ENCODE data around the gene RETSAT. TPM values are rescaled to one million over a fixed set of nuclear protein-coding genes. Genes with fewer than 3 reads are reported as not detected.
"Not testable (repeated sequence)": the region's sequence is repeated elsewhere in the genome, so short reads cannot be mapped to it uniquely, and the experiment has no call there.

The RETSAT gene
- total RNA-seq, 1 donor from 2014 or later: 34.1 TPM

- Mint-ChIP-seq H3K9me3 (ENCODE audit: unreplicated experiment) (no peaks in the 10 kb centered on the region), H3K27ac (ENCODE audit: unreplicated experiment) (peak overlapping the region; percentile 97), H3K4me3 (ENCODE audit: unreplicated experiment) (peak overlapping the region; percentile 94), H3K36me3 (ENCODE audit: unreplicated experiment) (peaks cover 24% of the 10 kb centered on the region), H3K27me3 (ENCODE audit: unreplicated experiment) (no peaks in the 10 kb centered on the region), H3K4me1 (ENCODE audit: unreplicated experiment) (peaks cover 38% of the 10 kb centered on the region)
- no peak for TF ChIP-seq CTCF (IDR thresholded peaks at IDR 0.05)
- no peak for DNase-seq (ENCODE audit: extremely low spot score, unreplicated experiment)
Observed at GRCh38 chr2:85327160-85327821, 27.0 kb downstream of the RETSAT start.

- no peaks in the 10 kb centered on the region for H3K9me3 Mint-ChIP-seq (ENCODE audit: unreplicated experiment)
- peak overlapping the region; percentile 94 for H3K4me3 Mint-ChIP-seq (ENCODE audit: unreplicated experiment)
- no peaks in the 10 kb centered on the region for H3K27me3 Mint-ChIP-seq (ENCODE audit: unreplicated experiment)
- peaks cover 38% of the 10 kb centered on the region for H3K4me1 Mint-ChIP-seq (ENCODE audit: unreplicated experiment)
- TF ChIP-seq CTCF (IDR thresholded peaks at IDR 0.05): no peak
- peaks cover 31% of the 10 kb centered on the region for H3K36me3 Mint-ChIP-seq (ENCODE audit: unreplicated experiment)
- peak overlapping the region; percentile 97 for H3K27ac Mint-ChIP-seq (ENCODE audit: unreplicated experiment)
- no peak for DNase-seq (ENCODE audit: extremely low spot score, unreplicated experiment)
Observed at GRCh38 chr2:85326406-85327159, 27.7 kb downstream of the RETSAT start.

- no peak overlapping the region for H3K27ac Mint-ChIP-seq (ENCODE audit: unreplicated experiment)
- no peak for TF ChIP-seq CTCF (IDR thresholded peaks at IDR 0.05)
Observed at GRCh38 chr2:85325466-85325811, 28.9 kb downstream of the RETSAT start.

GRCh38 chr2:85324639-85325465 is 29.5 kb downstream of the RETSAT start:
- H3K4me1 Mint-ChIP-seq (ENCODE audit: unreplicated experiment): peaks cover 38% of the 10 kb centered on the region
- no peaks in the 10 kb centered on the region for H3K27me3 Mint-ChIP-seq (ENCODE audit: unreplicated experiment)
- TF ChIP-seq CTCF (IDR thresholded peaks at IDR 0.05): no peak
- DNase-seq (ENCODE audit: extremely low spot score, unreplicated experiment): no peak
- H3K27ac Mint-ChIP-seq (ENCODE audit: unreplicated experiment): no peak overlapping the region
- H3K4me3 Mint-ChIP-seq (ENCODE audit: unreplicated experiment): peak overlapping the region; percentile 94
- H3K36me3 Mint-ChIP-seq (ENCODE audit: unreplicated experiment): peaks cover 44% of the 10 kb centered on the region
- no peaks in the 10 kb centered on the region for H3K9me3 Mint-ChIP-seq (ENCODE audit: unreplicated experiment)

More at GRCh38 chr2:85325466-85325811, 28.9 kb downstream of the RETSAT start:
- Mint-ChIP-seq H3K27me3 (ENCODE audit: unreplicated experiment) (no peaks in the 10 kb centered on the region), H3K9me3 (ENCODE audit: unreplicated experiment) (no peaks in the 10 kb centered on the region), H3K4me3 (ENCODE audit: unreplicated experiment) (peak overlapping the region; percentile 94), H3K36me3 (ENCODE audit: unreplicated experiment) (peaks cover 41% of the 10 kb centered on the region), H3K4me1 (ENCODE audit: unreplicated experiment) (peaks cover 38% of the 10 kb centered on the region)
- DNase-seq (ENCODE audit: extremely low spot score, unreplicated experiment): no peak

GRCh38 chr2:85323988-85324367 is 30.4 kb downstream of the RETSAT start:
- not testable (repeated sequence) for H3K4me3 Mint-ChIP-seq (ENCODE audit: unreplicated experiment); H3K27ac Mint-ChIP-seq (ENCODE audit: unreplicated experiment); H3K27me3 Mint-ChIP-seq (ENCODE audit: unreplicated experiment); DNase-seq (ENCODE audit: extremely low spot score, unreplicated experiment); H3K9me3 Mint-ChIP-seq (ENCODE audit: unreplicated experiment)
- H3K36me3 Mint-ChIP-seq (ENCODE audit: unreplicated experiment): peaks cover 49% of the 10 kb centered on the region
- H3K4me1 Mint-ChIP-seq (ENCODE audit: unreplicated experiment): peaks cover 37% of the 10 kb centered on the region

All from osteocyte (in vitro differentiated cells).